SK-N-MC (cell line): ENCODE results near the gene ANTXR1.

ENCODE experiments used
- EZH2 ChIP-seq: fragments of 200-600 bp; sonication (generic); IDR thresholded peaks from one replicate; pipeline ENCODE4 v1.6.1; 2017; ENCODE audit warnings: antibody characterized with exemption
- FOXP2 ChIP-seq: optimal IDR thresholded peaks from 2 replicates; pipeline ENCODE3; 2011; ENCODE audit warnings: mild to moderate bottlenecking, moderate library complexity; ENCODE audit not compliant: insufficient read depth; ENCODE audit errors: extremely low read length, control extremely low read depth

DNA sequence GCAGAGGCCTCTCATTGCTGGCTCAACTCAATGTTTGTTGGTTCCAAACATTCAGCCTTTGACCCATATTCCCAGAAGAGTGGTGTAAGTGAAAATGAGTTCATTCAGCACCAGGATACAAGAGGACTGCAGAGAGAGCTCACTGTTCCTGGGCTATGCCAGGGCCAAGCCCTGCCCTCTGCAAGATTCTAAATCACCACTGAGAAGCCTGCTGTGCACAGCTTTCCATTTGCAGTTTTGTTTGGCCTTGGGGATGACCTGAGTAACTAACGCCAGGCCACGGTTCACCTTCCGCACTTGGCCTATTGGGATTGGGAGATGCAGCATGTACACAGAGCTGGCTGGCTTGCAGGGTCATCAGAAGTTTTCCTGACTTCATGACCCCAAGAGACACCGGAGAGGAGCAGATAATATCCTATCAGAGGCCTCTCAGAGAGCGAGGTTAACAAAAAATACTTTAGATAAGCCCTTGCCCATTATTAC, 25.9 kb upstream of the ANTXR1 start:
- TF ChIP-seq FOXP2, result no peak
- no peak for TF ChIP-seq EZH2
